ENCODE data around the gene TNK1. TPM values are rescaled to one million over a fixed set of nuclear protein-coding genes. Genes with fewer than 3 reads are reported as not detected.

Gene TNK1
- polyA plus RNA-seq, 10 donors, result 0.22 to 1.4 (median 0.69) TPM; not detected in 1

GRCh38 chr17:7408863-7409262 is 28.0 kb downstream of the TNK1 start:
- DNase-seq, result no peak

DNA sequence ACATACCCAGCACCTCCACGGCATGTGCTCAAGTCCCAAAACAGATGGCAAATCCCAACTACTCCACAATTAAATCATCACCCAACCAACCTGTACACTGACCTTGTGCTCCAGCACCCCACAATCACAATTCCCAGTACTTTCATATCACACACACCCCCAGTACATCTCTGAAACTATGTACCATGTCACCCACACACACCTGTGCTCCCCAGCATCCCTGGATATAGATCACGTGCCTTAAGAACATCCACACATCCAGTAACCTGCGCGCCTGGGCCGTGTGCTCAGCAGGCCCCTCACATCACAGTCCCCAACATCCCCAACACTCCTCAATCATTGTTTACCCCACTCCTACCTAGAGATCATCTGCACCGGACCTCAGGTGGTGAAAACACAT is 28.8 kb downstream of the TNK1 start:
- DNase-seq, result no peak

DNA sequence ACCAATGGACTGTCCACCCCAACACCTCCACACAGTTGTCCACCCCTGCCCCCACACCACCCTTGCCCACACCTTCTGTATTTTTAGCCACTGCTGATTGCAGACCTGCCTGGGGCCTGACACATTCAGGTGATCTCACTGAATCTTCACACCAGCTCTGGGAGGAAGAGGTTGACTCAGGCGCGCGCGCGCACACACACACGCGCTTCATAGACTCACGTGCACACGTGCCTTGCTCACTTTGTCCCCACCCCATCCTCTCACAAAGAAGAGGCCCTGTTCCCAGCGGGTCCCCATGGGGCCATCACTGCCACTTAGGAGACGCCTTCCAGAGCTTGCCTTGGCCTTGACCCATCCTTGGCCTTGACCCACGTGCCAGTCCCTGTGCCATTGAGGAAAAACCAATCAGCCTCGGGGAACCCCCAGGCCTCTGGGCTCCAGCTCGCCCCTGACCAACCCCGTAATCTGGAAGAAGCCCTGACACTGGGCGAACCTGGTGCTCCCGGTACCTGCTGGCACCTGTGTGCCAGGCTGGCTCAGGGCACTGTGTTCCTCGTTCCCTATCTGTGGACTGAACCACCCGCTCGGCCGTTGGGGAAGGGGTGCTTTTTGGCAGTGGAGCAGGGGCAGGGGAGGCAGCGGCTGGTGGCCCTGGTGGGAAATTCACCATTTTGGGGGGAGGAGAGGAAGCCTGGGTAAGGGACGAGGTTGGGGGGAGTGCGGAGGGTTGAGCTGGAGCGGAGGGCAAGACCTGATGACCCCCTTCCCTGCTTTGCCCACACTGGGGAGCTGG is 29.9 kb downstream of the TNK1 start:
- DNase-seq, result no peak

GRCh38 chr17:7411427-7411750 is 30.5 kb downstream of the TNK1 start:
- no peak for DNase-seq

GRCh38 chr17:7413346-7413985 is 32.6 kb downstream of the TNK1 start:
- no peak for DNase-seq

- no peak for DNase-seq
Measured at GRCh38 chr17:7414837-7415236, 33.9 kb downstream of the TNK1 start.

DNA sequence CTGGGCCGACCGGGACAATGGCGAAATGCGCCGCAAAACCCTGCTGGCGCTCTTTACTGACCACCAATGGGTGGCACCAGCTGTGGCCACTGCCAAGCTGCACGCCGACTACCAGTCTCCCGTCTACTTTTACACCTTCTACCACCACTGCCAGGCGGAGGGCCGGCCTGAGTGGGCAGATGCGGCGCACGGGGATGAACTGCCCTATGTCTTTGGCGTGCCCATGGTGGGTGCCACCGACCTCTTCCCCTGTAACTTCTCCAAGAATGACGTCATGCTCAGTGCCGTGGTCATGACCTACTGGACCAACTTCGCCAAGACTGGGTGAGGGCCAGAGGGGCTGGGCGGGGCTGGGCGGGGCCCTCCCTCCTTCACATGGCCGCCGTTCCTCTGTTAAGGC is 34.9 kb downstream of the TNK1 start:
- no peak for DNase-seq

GRCh38 chr17:7416323-7416722 is 35.4 kb downstream of the TNK1 start:
- DNase-seq, result no peak

GRCh38 chr17:7417056-7417655 is 36.3 kb downstream of the TNK1 start:
- DNase-seq, result no peak

GRCh38 chr17:7418472-7419152 is 37.7 kb downstream of the TNK1 start:
- DNase-seq, result no peak

DNA sequence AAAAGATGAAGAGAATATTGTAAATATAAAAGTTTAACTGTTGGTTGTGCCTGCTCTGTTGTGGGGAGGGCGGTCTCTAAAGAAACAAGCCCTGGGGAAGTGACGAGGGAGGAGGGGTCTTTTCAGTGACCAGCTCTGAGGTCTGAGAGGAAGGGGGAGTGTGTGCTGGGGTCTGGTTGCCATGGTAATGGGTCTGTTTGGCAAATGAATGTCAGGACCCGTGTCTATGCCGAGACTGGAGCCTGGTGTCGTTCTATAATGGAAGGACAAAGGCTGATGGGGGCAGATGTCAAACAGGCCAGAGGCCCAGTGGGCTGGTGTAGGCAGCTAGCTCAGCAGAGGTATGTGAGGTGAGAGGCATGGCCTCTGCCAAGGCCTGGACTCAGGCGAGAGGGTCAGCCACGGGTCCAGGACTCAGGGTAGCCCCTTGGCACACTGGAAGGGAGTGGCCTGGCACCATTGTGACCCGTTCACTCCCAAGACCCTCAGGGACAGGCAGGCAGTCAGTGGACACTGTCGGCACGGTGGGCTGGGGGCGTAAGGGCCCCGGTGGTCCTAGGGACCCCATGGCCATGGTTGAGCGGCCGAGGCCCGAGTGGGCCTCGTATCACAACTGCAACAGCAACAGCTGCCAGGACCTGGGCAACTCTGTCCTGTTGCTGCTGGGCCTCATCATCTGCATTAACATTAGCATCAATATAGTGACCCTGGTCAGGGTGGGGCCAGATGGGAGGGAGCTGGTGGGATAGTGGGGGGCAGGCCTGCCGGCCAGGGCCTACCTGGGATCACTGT is 39.1 kb downstream of the TNK1 start, which contains the start of gene SPEM1:
Gene SPEM1 (plus strand): TSS at position 506 of the 792 bp plus-strand sequence. CDS start 61 bp downstream, at position 567.
- DNase-seq, result no peak

DNA sequence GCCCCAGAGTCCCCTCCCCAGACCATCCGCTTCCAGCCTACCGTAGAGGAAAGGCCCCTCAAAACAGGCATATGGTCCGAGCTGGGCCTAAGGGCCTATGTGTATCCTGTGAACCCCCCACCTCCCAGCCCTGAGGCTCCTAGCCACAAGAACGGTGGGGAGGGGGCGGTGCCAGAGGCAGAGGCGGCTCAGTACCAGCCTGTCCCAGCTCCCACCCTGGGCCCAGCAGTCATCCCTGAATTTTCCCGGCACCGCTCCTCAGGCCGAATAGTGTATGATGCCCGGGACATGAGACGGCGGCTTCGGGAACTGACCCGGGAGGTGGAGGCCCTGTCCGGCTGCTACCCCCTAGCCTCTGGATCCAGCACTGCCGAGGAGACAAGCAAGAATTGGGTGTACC is 40.3 kb downstream of the TNK1 start:
- no peak for DNase-seq

DNA sequence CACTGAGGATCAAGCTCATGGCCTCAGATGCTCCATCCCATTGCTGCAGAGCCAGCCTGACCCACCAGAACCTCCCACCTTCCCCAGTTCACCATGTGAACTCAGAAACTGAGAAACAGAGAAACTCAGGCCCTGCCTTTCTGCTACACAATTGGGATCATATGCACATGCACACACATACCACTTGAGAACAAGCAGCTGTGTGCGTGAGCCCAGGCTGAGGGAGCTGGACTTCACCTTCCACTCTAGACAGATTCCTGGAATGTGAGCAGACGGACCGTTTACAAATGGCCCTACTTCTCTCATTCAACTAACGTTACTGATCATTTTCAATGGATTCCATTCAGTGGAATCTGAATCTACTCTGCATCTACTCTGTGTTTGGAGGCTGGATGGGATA is 42.8 kb downstream of the TNK1 start:
- DNase-seq, result no peak

GRCh38 chr17:7425316-7425715 is 44.4 kb downstream of the TNK1 start, which contains the start of gene SPEM2:
SPEM2 (plus strand) TSS chr17:7425616; CDS start chr17:7425689, 73 bp downstream.
- DNase-seq, result no peak

GRCh38 chr17:7425756-7426155 is 44.9 kb downstream of the TNK1 start:
- no peak for DNase-seq

GRCh38 chr17:7426203-7426863 is 45.4 kb downstream of the TNK1 start:
- DNase-seq, result no peak

- DNase-seq, result no peak
Measured at GRCh38 chr17:7426896-7427489, 46.1 kb downstream of the TNK1 start.

DNA sequence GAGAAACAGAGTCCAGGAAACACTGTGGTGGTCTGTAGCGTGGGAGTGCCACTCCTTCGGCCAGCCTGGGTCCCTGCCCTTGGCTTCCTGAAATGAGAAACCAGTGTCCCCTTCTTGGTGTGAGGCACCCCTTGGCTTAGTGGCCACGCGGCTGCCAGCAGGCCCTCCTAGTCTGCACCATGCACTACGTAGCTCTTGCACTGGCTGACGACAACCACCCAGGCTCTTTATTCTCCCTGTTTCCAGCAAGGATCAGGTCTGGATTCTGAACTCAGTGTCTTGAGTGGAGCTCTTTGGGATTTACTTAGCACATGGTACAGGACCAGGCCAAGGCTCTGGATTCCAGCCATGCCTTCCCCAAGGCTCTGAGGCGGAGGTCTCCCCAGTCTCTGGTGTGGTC is 46.7 kb downstream of the TNK1 start:
- DNase-seq, result no peak

GRCh38 chr17:7428557-7428956 is 47.7 kb downstream of the TNK1 start, which contains the start of gene SPEM3:
SPEM3 (plus strand) TSS chr17:7428857; CDS start chr17:7428903, 46 bp downstream.
- DNase-seq, result no peak

- DNase-seq, result no peak
Measured at GRCh38 chr17:7429722-7430121, 48.8 kb downstream of the TNK1 start.
